ENCODE data around the gene CHMP6.
"Not testable (repeated sequence)": the region's sequence is repeated elsewhere in the genome, so short reads cannot be mapped to it uniquely, and the experiment has no call there.

CHMP6 gene

GRCh38 chr17:81013642-81014041 lies 22.0 kb downstream of the CHMP6 start:
- DNase-seq (ENCODE audit: low spot score) = no peak
- H3K27ac ChIP-seq (replicated peaks; ENCODE audit: low read length) = no peak overlapping the region
- WGBS, 2 donors (ENCODE audit: extremely low coverage in 2 of 2, insufficient read length in 2 of 2, insufficient replicate concordance in 1 of 2) = no CpG with 5 or more reads among the region's 6 CpGs
- H2BK5ac ChIP-seq (ENCODE audit: low read length) = no peak overlapping the region
- H2BK120ac ChIP-seq (ENCODE audit: low read depth, low read length) = no peak overlapping the region
- no peak overlapping the region for H3K4me3 ChIP-seq (ENCODE audit: low read length in 2 of 2)
- H3K27me3 ChIP-seq (ENCODE audit: control insufficient read depth in 3 of 3, insufficient read depth in 3 of 3, low read depth in 1 of 3, low read length in 3 of 3) = no peaks in the 10 kb centered on the region
- no peak overlapping the region for H3K18ac ChIP-seq (ENCODE audit: low read length)
- H3K9ac ChIP-seq (ENCODE audit: low read depth, low read length, poor library complexity) = no peak overlapping the region
- peaks cover 0 to 13% of the 10 kb centered on the region in 2 donors for H3K4me1 ChIP-seq (ENCODE audit: control insufficient read depth in 2 of 2, insufficient read depth in 1 of 2, low read depth in 1 of 2, low read length in 2 of 2)
- no peaks in the 10 kb centered on the region for H3K79me1 ChIP-seq (ENCODE audit: low read depth, low read length)
- H3K14ac ChIP-seq (ENCODE audit: low read length) = no peak overlapping the region
- no peak overlapping the region for H3K4me2 ChIP-seq (ENCODE audit: insufficient read depth, low read length, poor library complexity, severe bottlenecking)
- no peak overlapping the region for H2BK15ac ChIP-seq (ENCODE audit: low read length)
- no peaks in the 10 kb centered on the region for H3K36me3 ChIP-seq (replicated peaks in 1 of 2; ENCODE audit: control insufficient read depth in 2 of 2, insufficient read depth in 2 of 2, low read length in 2 of 2)
- H3K4ac ChIP-seq (ENCODE audit: low read length) = no peak overlapping the region
- H4K91ac ChIP-seq (ENCODE audit: low read depth, low read length, poor library complexity) = no peak overlapping the region
- no peak overlapping the region for H2AFZ ChIP-seq (ENCODE audit: low read length)
- peaks cover 8 to 19% of the 10 kb centered on the region in 2 donors for H3K9me3 ChIP-seq (replicated peaks in 1 of 2; ENCODE audit: control insufficient read depth in 2 of 2, insufficient read depth in 1 of 2, low read depth in 1 of 2, low read length in 2 of 2)
- H2BK12ac ChIP-seq (ENCODE audit: low read length) = no peak overlapping the region
- H4K8ac ChIP-seq (ENCODE audit: low read depth, low read length) = no peak overlapping the region
- no peak overlapping the region for H2AK5ac ChIP-seq (ENCODE audit: low read depth, low read length)
- H3K23ac ChIP-seq (ENCODE audit: low read depth, low read length, poor library complexity) = no peak overlapping the region

DNA sequence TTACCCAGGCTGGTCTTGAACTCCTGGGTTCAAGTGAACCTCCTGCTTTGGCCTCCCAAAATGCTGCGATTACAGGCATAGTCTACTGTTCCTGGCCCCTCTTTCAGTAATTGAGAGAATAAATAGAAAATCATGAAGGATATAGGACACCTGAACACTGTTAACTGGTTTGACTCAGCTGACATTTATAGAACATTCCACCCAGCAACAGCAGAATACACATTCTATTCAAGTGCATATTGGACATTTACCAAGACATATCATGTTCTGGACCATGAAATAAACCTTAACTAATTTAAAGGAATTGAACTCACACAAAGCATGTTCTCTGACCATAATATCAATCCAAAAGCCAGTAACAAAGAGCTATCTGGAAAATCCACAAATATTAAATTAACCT lies 23.5 kb downstream of the CHMP6 start:
- Histone ChIP-seq H2BK12ac (ENCODE audit: low read length) (no peak overlapping the region), H3K27me3 (ENCODE audit: control insufficient read depth in 3 of 3, insufficient read depth in 3 of 3, low read depth in 1 of 3, low read length in 3 of 3) (no peaks in the 10 kb centered on the region), H3K9ac (ENCODE audit: low read depth, low read length, poor library complexity) (no peak overlapping the region), H2AK5ac (ENCODE audit: low read depth, low read length) (no peak overlapping the region), H2BK120ac (ENCODE audit: low read depth, low read length) (no peak overlapping the region), H4K91ac (ENCODE audit: low read depth, low read length, poor library complexity) (no peak overlapping the region), H2AFZ (ENCODE audit: low read length) (no peak overlapping the region), H3K4ac (ENCODE audit: low read length) (no peak overlapping the region), H2BK15ac (ENCODE audit: low read length) (no peak overlapping the region), H4K8ac (ENCODE audit: low read depth, low read length) (no peak overlapping the region), H2BK5ac (ENCODE audit: low read length) (no peak overlapping the region), H3K4me1 (ENCODE audit: control insufficient read depth in 2 of 2, insufficient read depth in 1 of 2, low read depth in 1 of 2, low read length in 2 of 2) (peaks cover 4 to 13% of the 10 kb centered on the region in 2 donors), H3K4me2 (ENCODE audit: insufficient read depth, low read length, poor library complexity, severe bottlenecking) (no peak overlapping the region), H3K14ac (ENCODE audit: low read length) (no peak overlapping the region), H3K9me3 (replicated peaks in 1 of 2; ENCODE audit: control insufficient read depth in 2 of 2, insufficient read depth in 1 of 2, low read depth in 1 of 2, low read length in 2 of 2) (peaks cover 6 to 19% of the 10 kb centered on the region in 2 donors), H3K4me3 (ENCODE audit: low read length in 2 of 2) (no peak overlapping the region), H3K18ac (ENCODE audit: low read length) (no peak overlapping the region), H3K36me3 (replicated peaks in 1 of 2; ENCODE audit: control insufficient read depth in 2 of 2, insufficient read depth in 2 of 2, low read length in 2 of 2) (no peaks in the 10 kb centered on the region), H3K27ac (replicated peaks; ENCODE audit: low read length) (no peak overlapping the region), H3K23ac (ENCODE audit: low read depth, low read length, poor library complexity) (no peak overlapping the region), H3K79me1 (ENCODE audit: low read depth, low read length) (no peaks in the 10 kb centered on the region)
- no CpG with 5 or more reads among the region's 1 CpG for WGBS, 2 donors (ENCODE audit: extremely low coverage in 2 of 2, insufficient read length in 2 of 2, insufficient replicate concordance in 1 of 2)
- DNase-seq (ENCODE audit: low spot score) = no peak

DNA sequence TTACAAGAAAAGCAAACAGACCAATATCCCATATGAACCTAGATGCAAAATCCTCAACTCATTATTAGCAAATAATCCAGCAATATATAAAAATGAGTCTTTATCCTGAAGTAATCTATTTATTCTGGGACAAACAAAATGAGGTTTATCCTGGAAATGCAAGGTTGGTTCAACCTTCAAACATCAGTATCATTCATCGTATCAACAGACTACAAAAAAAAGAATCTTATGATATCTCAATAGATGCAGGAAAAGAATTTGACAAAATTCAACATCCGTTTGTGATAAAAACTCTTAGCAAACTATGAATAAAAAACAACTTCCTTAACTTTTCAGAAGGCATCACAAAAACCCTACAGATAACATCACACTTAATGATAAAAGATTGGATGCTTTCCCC lies 24.9 kb downstream of the CHMP6 start:
- no peak for DNase-seq (ENCODE audit: low spot score)
- no peak overlapping the region for H4K8ac ChIP-seq (ENCODE audit: low read depth, low read length)
- no peak overlapping the region for H3K9ac ChIP-seq (ENCODE audit: low read depth, low read length, poor library complexity)
- H3K18ac ChIP-seq (ENCODE audit: low read length) = no peak overlapping the region
- H3K23ac ChIP-seq (ENCODE audit: low read depth, low read length, poor library complexity) = no peak overlapping the region
- no peak overlapping the region for H2AK5ac ChIP-seq (ENCODE audit: low read depth, low read length)
- H3K4me3 ChIP-seq (ENCODE audit: low read length in 2 of 2) = no peak overlapping the region
- no peak overlapping the region for H2BK15ac ChIP-seq (ENCODE audit: low read length)
- no peak overlapping the region for H2AFZ ChIP-seq (ENCODE audit: low read length)
- no peak overlapping the region for H3K4me2 ChIP-seq (ENCODE audit: insufficient read depth, low read length, poor library complexity, severe bottlenecking)
- H3K27me3 ChIP-seq (ENCODE audit: control insufficient read depth in 3 of 3, insufficient read depth in 3 of 3, low read depth in 1 of 3, low read length in 3 of 3) = no peaks in the 10 kb centered on the region
- H3K27ac ChIP-seq (replicated peaks; ENCODE audit: low read length) = no peak overlapping the region
- peaks cover 4 to 13% of the 10 kb centered on the region in 2 donors for H3K4me1 ChIP-seq (ENCODE audit: control insufficient read depth in 2 of 2, insufficient read depth in 1 of 2, low read depth in 1 of 2, low read length in 2 of 2)
- H2BK120ac ChIP-seq (ENCODE audit: low read depth, low read length) = no peak overlapping the region
- no CpG with 5 or more reads among the region's 2 CpGs for WGBS, 2 donors (ENCODE audit: extremely low coverage in 2 of 2, insufficient read length in 2 of 2, insufficient replicate concordance in 1 of 2)
- no peak overlapping the region for H2BK12ac ChIP-seq (ENCODE audit: low read length)
- no peak overlapping the region for H3K14ac ChIP-seq (ENCODE audit: low read length)
- H2BK5ac ChIP-seq (ENCODE audit: low read length) = no peak overlapping the region
- no peaks in the 10 kb centered on the region for H3K79me1 ChIP-seq (ENCODE audit: low read depth, low read length)
- no peak overlapping the region for H3K4ac ChIP-seq (ENCODE audit: low read length)
- no peaks in the 10 kb centered on the region for H3K36me3 ChIP-seq (replicated peaks in 1 of 2; ENCODE audit: control insufficient read depth in 2 of 2, insufficient read depth in 2 of 2, low read length in 2 of 2)
- H3K9me3 ChIP-seq (replicated peaks in 1 of 2; ENCODE audit: control insufficient read depth in 2 of 2, insufficient read depth in 1 of 2, low read depth in 1 of 2, low read length in 2 of 2) = peaks cover 3 to 19% of the 10 kb centered on the region in 2 donors
- H4K91ac ChIP-seq (ENCODE audit: low read depth, low read length, poor library complexity) = no peak overlapping the region

DNA sequence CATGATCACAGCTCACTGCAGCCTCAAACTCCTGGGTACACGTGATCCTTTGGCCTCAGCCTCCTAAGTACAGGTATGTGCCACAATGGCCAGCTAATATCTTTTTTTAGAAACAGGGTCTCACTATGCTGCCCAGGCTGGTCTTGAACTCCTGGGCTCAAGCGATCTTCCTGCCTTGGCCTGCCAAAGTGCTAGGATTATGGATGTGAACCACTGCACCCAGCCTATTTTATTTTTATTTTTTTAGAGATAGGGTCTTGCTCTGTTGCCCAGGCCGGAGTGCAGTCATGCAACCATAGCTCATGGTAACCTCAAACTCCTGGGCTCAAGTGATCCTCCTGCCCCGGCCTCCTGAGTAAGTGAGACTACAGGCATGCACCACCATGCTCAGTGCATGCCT lies 25.7 kb downstream of the CHMP6 start:
- not testable (repeated sequence) for H3K4ac ChIP-seq (ENCODE audit: low read length); H3K23ac ChIP-seq (ENCODE audit: low read depth, low read length, poor library complexity); H3K27me3 ChIP-seq (ENCODE audit: control insufficient read depth in 3 of 3, insufficient read depth in 3 of 3, low read depth in 1 of 3, low read length in 3 of 3); DNase-seq (ENCODE audit: low spot score); H3K79me1 ChIP-seq (ENCODE audit: low read depth, low read length); H3K9ac ChIP-seq (ENCODE audit: low read depth, low read length, poor library complexity); H2AK5ac ChIP-seq (ENCODE audit: low read depth, low read length); H2BK12ac ChIP-seq (ENCODE audit: low read length); H3K36me3 ChIP-seq (replicated peaks in 1 of 2; ENCODE audit: control insufficient read depth in 2 of 2, insufficient read depth in 2 of 2, low read length in 2 of 2); H3K14ac ChIP-seq (ENCODE audit: low read length); H3K4me2 ChIP-seq (ENCODE audit: insufficient read depth, low read length, poor library complexity, severe bottlenecking); H4K8ac ChIP-seq (ENCODE audit: low read depth, low read length); H2AFZ ChIP-seq (ENCODE audit: low read length); H2BK5ac ChIP-seq (ENCODE audit: low read length)
- Histone ChIP-seq H3K4me1 (ENCODE audit: control insufficient read depth in 2 of 2, insufficient read depth in 1 of 2, low read depth in 1 of 2, low read length in 2 of 2) (peaks cover 4 to 13% of the 10 kb centered on the region in 2 donors), H4K91ac (ENCODE audit: low read depth, low read length, poor library complexity) (peak overlapping the region; percentile 75), H2BK120ac (ENCODE audit: low read depth, low read length) (peak overlapping the region; percentile 66), H2BK15ac (ENCODE audit: low read length) (peak overlapping the region; percentile 39), H3K27ac (replicated peaks; ENCODE audit: low read length) (peak overlapping the region; percentile 87), H3K18ac (ENCODE audit: low read length) (peak overlapping the region; percentile 24), H3K9me3 (replicated peaks in 1 of 2; ENCODE audit: control insufficient read depth in 2 of 2, insufficient read depth in 1 of 2, low read depth in 1 of 2, low read length in 2 of 2) (peaks cover 3 to 15% of the 10 kb centered on the region in 2 donors), H3K4me3 (ENCODE audit: low read length in 2 of 2) (peak overlapping the region in 1 of 2 donors; percentile 46)
- WGBS, 2 donors (ENCODE audit: extremely low coverage in 2 of 2, insufficient read length in 2 of 2, insufficient replicate concordance in 1 of 2) = no CpG with 5 or more reads among the region's 4 CpGs
